Liver (tissue), 9 donors: Measurements from ENCODE around the gene MTFR1L. TPM values are rescaled to one million over a fixed set of nuclear protein-coding genes. Genes with fewer than 3 reads are reported as not detected.

ENCODE experiments used
- DNase-seq: peaks from one replicate; pipeline ENCODE4 v3.0.0-alpha.2; 2017; ENCODE audit warnings: low spot score
- H3K27ac ChIP-seq, 2 donors: one replicate each; pipeline ENCODE4 v1.7.0; 2013; ENCODE audit warnings: inconsistent platforms in 2 of 2, low read length in 2 of 2, control low read depth in 1 of 2, low read depth in 1 of 2, mild to moderate bottlenecking in 1 of 2
- H3K27me3 ChIP-seq, 4 donors: one replicate each; pipeline versions ENCODE4 v1.6.1 to v1.7.0; 2013; ENCODE audit warnings: low read length in 3 of 4, inconsistent platforms in 1 of 4, mild to moderate bottlenecking in 1 of 4, moderate library complexity in 1 of 4; ENCODE audit not compliant: control insufficient read depth in 4 of 4, insufficient read depth in 4 of 4
- H3K36me3 ChIP-seq, 4 donors: one replicate each; pipeline versions ENCODE4 v1.6.1 to v1.7.0; 2013; ENCODE audit warnings: low read length in 3 of 4, mild to moderate bottlenecking in 3 of 4, low read depth in 1 of 4, moderate library complexity in 1 of 4; ENCODE audit not compliant: control insufficient read depth in 4 of 4, insufficient read depth in 3 of 4
- H3K4me1 ChIP-seq, 4 donors: one replicate each; pipeline versions ENCODE4 v1.6.1 to v1.7.0; 2013; ENCODE audit warnings: low read length in 3 of 4, mild to moderate bottlenecking in 3 of 4, moderate library complexity in 1 of 4; ENCODE audit not compliant: control insufficient read depth in 4 of 4, insufficient read depth in 4 of 4
- H3K4me3 ChIP-seq, 3 donors: one replicate each; pipeline versions ENCODE4 v1.6.1 to v1.7.0; 2013; ENCODE audit warnings: low read length in 3 of 3, control low read depth in 1 of 3, low read depth in 1 of 3, mild to moderate bottlenecking in 1 of 3
- H3K9ac ChIP-seq, 2 donors: one replicate each; pipeline ENCODE4 v1.7.0; 2013; ENCODE audit warnings: low read length in 2 of 2, mild to moderate bottlenecking in 2 of 2, moderate library complexity in 2 of 2, control low read depth in 1 of 2, low read depth in 1 of 2
- H3K9me3 ChIP-seq, 4 donors: one replicate each; pipeline versions ENCODE4 v1.6.1 to v1.7.0; 2013; ENCODE audit warnings: low read length in 3 of 4; ENCODE audit not compliant: control insufficient read depth in 4 of 4
- EGR1 ChIP-seq, 2 donors: IDR thresholded peaks; 2 replicates each; pipeline ENCODE4 v1.6.1; 2016 to 2018; ENCODE audit warnings: antibody characterized with exemption in 2 of 2, low read depth in 2 of 2
- FOXA1 ChIP-seq: IDR thresholded peaks from 2 replicates; pipeline ENCODE4 v1.6.1; 2016; ENCODE audit warnings: antibody characterized with exemption
- FOXA2 ChIP-seq: IDR thresholded peaks from 2 replicates; pipeline ENCODE4 v1.6.1; 2016; ENCODE audit warnings: antibody characterized with exemption
- GABPA ChIP-seq, 2 donors: IDR thresholded peaks in 1 of 2; conservative IDR thresholded peaks in 1 of 2; 2 replicates each; pipeline ENCODE4 v1.6.1; 2016; ENCODE audit warnings: antibody characterized with exemption in 2 of 2, mild to moderate bottlenecking in 1 of 2, moderate library complexity in 1 of 2
- HNF4A ChIP-seq, 2 donors: conservative IDR thresholded peaks; 2 replicates each; pipeline ENCODE4 v1.6.1; 2016; ENCODE audit warnings: antibody characterized with exemption in 2 of 2, mild to moderate bottlenecking in 2 of 2
- HNF4G ChIP-seq: IDR thresholded peaks from 2 replicates; pipeline ENCODE4 v1.6.1; 2016; ENCODE audit warnings: antibody characterized with exemption
- JUND ChIP-seq, 2 donors: IDR thresholded peaks; 2 replicates each; pipeline ENCODE4 v1.6.1; 2016; ENCODE audit warnings: antibody characterized with exemption in 2 of 2
- RXRA ChIP-seq, 2 donors: IDR thresholded peaks; 2 replicates each; pipeline ENCODE4 v1.6.1; 2017 to 2018; ENCODE audit warnings: antibody characterized with exemption in 2 of 2, mild to moderate bottlenecking in 1 of 2
- TAF1 ChIP-seq: conservative IDR thresholded peaks from 2 replicates; pipeline ENCODE4 v1.6.1; 2016; ENCODE audit warnings: antibody characterized with exemption, mild to moderate bottlenecking
- YY1 ChIP-seq: IDR thresholded peaks from 2 replicates; pipeline ENCODE4 v1.6.1; 2016; ENCODE audit warnings: antibody characterized with exemption, mild to moderate bottlenecking
- WGBS: extraction: QIAGEN DNeasy Blood & Tissue Kit; methylation state at CpG from one replicate; pipeline ENCODE4 v1.1.7; 2013; 5-methylcytosine and 5-hydroxymethylcytosine counted together
- polyA plus RNA-seq, 2 donors: library from polyadenylated mRNA; stranded (reverse) in 1 of 2; unstranded in 1 of 2; fragments of 200-250 nt in 1 of 2; fragments of >200 nt in 1 of 2; fragmentation: Nextera tagmentation in 1 of 2; extraction: Ambion mirVana in 1 of 2; gene quantifications; one replicate each; pipeline versions ENCODE4 v1.2.1 to v1.2.3, GENCODE V29; 2013 to 2015
- total RNA-seq, 2 donors: library from RNA; depleted of rRNA; stranded (reverse); fragments of >200 nt; gene quantifications; one replicate each; pipeline ENCODE4 v1.2.3, GENCODE V29; 2014
- TF ChIP-seq, protein P1 (sequence below): IDR thresholded peaks from 2 replicates; pipeline ENCODE4 v1.6.1; 2016; ENCODE audit warnings: antibody characterized with exemption
- TF ChIP-seq, protein P2 (sequence below): fragments of 150-350 bp; IDR thresholded peaks from 2 replicates; pipeline ENCODE4 v1.5.1; 2017; ENCODE audit warnings: improper control_type of control experiment, low read depth, low read length; ENCODE audit not compliant: missing input control
- TF ChIP-seq, protein P3 (sequence below): IDR thresholded peaks from 2 replicates; pipeline ENCODE4 v1.6.1; 2016; ENCODE audit warnings: antibody characterized with exemption
- donor health status: healthy.
- donor health status: healthy.
- donor health status: healthy.
- donor health status: healthy.
- donor health status: healthy.

Gene MTFR1L
- total and polyA plus RNA-seq, 4 donors = 22.5 to 48.4 (median 40.2) TPM

DNA sequence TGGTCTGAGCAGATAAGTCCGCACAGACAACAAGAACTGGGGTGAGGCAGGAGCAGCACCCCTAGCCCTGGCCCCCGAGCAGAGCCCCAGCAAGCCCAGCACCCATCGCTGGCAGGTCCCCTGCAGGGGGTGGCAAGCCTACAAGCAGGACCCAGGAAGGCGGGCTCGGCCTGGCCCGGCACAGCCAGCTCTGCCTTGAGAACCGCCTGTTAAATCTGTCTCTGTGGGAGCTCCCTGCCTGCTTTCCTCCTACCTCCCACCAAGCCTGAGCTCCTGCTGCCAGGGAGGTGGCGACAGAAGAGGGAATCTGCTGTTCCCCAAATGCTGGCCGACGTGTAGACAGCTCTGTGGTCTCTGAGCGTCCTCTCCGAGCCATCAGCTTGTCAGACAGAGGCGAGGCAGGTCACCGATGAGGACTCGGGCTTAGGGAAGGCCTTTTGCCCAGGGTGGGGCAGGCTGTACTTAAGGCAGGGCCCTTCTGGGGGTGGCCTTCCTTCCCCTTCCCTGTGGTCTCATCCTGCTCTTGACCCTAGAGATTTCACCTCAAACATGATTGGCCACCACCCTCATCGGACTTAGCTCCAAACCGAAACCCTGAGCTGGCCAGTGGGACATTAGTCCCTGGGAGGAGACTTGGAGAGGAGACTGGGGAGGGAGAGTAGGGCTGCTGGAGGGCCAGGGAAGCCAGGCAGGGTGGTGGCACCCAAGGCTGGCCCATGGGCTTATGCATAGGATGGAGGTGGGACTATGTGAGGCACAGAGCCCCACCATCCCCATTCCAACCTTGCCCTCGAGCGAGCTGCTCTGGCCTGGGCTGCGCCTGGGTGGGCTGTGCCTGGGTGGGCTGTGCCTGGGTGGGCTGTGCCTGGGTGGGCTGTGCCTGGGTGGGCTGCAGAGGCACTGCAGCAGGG is 12.0 kb upstream of the MTFR1L start:
- Histone ChIP-seq H3K36me3 (peaks cover 0 to 16% (median 4%) of the 10 kb centered on the region in 4 donors), H3K9ac (no peak overlapping the region), H3K4me1 (peaks cover 0 to 4% (median 2%) of the 10 kb centered on the region in 4 donors), H3K4me3 (no peak overlapping the region), H3K27ac (no peak overlapping the region), H3K9me3 (no peaks in the 10 kb centered on the region), H3K27me3 (no peaks in the 10 kb centered on the region)
- WGBS = 90% methylated on average over 20 of the region's 20 CpGs
- no peak for TF ChIP-seq GABPA (IDR thresholded peaks at IDR 0.05 in 1 of 2, conservative IDR thresholded peaks at IDR 0.05 in 1 of 2)
- TF ChIP-seq FOXA2 = no peak
- no peak for TF ChIP-seq HNF4A (conservative IDR thresholded peaks at IDR 0.05)
- TF ChIP-seq TAF1 = no peak
- TF ChIP-seq EGR1 (IDR thresholded peaks at IDR 0.05; ENCODE audit: low read depth in 2 of 2) = no peak
- TF ChIP-seq, protein P1, sequence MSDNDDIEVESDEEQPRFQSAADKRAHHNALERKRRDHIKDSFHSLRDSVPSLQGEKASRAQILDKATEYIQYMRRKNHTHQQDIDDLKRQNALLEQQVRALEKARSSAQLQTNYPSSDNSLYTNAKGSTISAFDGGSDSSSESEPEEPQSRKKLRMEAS = no peak
- no peak for TF ChIP-seq RXRA (IDR thresholded peaks at IDR 0.05)
- TF ChIP-seq, protein P2, sequence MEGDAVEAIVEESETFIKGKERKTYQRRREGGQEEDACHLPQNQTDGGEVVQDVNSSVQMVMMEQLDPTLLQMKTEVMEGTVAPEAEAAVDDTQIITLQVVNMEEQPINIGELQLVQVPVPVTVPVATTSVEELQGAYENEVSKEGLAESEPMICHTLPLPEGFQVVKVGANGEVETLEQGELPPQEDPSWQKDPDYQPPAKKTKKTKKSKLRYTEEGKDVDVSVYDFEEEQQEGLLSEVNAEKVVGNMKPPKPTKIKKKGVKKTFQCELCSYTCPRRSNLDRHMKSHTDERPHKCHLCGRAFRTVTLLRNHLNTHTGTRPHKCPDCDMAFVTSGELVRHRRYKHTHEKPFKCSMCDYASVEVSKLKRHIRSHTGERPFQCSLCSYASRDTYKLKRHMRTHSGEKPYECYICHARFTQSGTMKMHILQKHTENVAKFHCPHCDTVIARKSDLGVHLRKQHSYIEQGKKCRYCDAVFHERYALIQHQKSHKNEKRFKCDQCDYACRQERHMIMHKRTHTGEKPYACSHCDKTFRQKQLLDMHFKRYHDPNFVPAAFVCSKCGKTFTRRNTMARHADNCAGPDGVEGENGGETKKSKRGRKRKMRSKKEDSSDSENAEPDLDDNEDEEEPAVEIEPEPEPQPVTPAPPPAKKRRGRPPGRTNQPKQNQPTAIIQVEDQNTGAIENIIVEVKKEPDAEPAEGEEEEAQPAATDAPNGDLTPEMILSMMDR = no peak
- no peak for TF ChIP-seq JUND (IDR thresholded peaks at IDR 0.05)
- DNase-seq = no peak

DNA sequence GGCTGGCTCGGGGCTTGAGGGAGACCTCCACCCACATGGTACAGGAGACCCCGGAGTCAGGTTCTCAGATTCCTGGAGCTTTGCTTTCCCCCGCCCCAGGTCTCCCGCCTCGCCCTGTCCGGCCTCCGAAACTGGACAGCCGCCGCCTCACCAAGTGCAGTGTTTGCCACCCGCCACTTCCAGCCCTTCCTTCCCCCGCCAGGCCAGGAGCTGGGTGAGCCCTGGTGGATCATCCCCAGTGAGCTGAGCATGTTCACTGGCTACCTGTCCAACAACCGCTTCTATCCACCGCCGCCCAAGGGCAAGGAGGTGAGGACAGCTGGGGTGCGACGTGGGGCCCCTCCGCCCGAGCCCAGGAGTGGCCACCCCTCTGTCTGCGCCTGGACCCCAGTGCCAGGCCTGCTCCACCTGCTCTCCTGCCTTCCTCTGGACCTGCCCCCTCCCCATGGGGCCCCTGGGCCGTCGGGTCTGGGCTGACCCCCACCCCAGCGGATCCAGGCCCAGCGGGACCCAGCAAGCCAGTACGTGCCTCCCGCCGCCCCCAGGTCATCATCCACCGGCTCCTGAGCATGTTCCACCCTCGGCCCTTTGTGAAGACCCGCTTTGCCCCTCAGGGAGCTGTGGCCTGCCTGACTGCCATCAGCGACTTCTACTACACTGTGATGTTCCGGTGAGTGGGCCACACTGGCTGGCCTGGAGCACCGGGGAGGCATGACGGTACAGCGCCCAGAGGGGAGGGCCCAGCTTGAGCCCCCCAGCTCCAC is 11.1 kb upstream of the MTFR1L start:
- 94% methylated on average over 34 of the region's 34 CpGs for WGBS
- no peak for TF ChIP-seq RXRA (IDR thresholded peaks at IDR 0.05)
- TF ChIP-seq FOXA1 = no peak
- TF ChIP-seq, protein P3, sequence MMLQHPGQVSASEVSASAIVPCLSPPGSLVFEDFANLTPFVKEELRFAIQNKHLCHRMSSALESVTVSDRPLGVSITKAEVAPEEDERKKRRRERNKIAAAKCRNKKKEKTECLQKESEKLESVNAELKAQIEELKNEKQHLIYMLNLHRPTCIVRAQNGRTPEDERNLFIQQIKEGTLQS = no peak
- no peak for TF ChIP-seq HNF4G
- TF ChIP-seq EGR1 (IDR thresholded peaks at IDR 0.05; ENCODE audit: low read depth in 2 of 2) = no peak
- TF ChIP-seq TAF1 = no peak
- no peak for TF ChIP-seq YY1
- TF ChIP-seq JUND (IDR thresholded peaks at IDR 0.05) = no peak
- Histone ChIP-seq H3K9me3 (no peaks in the 10 kb centered on the region), H3K4me3 (no peak overlapping the region), H3K36me3 (peaks cover 0 to 18% (median 5%) of the 10 kb centered on the region in 4 donors), H3K9ac (no peak overlapping the region), H3K27ac (no peak overlapping the region), H3K4me1 (no peaks in the 10 kb centered on the region), H3K27me3 (no peaks in the 10 kb centered on the region)
- no peak for DNase-seq
